Psoas muscle (tissue), 8 donors: Measurements from ENCODE around the gene HPS3. TPM values are rescaled to one million over a fixed set of nuclear protein-coding genes. Genes with fewer than 3 reads are reported as not detected.

Experiments used
- ATAC-seq, 4 donors: fragments of 200-7000 bp; cut with Tn5 transposase; one replicate each; pipeline ENCODE4 v1.9.1; 2020; ENCODE audit warnings: moderate library complexity in 3 of 4, mild to moderate bottlenecking in 2 of 4
- DNase-seq, 2 donors: peaks; one replicate each; pipeline ENCODE4 v3.0.0-alpha.2; 2020
- H3K27ac ChIP-seq: fragments of 200-600 bp; one replicate; pipeline ENCODE4 v1.8.0; 2022
- H3K27me3 ChIP-seq, 3 donors: fragments of 200-600 bp in 1 of 3; one replicate each; pipeline versions ENCODE4 v1.6.1 to v1.8.0; 2013 to 2022; ENCODE audit warnings: low read length in 2 of 3, mild to moderate bottlenecking in 2 of 3, moderate library complexity in 1 of 3; ENCODE audit not compliant: insufficient read depth in 3 of 3
- H3K36me3 ChIP-seq, 2 donors: fragments of 200-600 bp in 1 of 2; one replicate each; pipeline versions ENCODE4 v1.6.1 to v1.8.0; 2013 to 2022; ENCODE audit warnings: low read depth in 1 of 2, mild to moderate bottlenecking in 1 of 2, moderate library complexity in 1 of 2; ENCODE audit not compliant: insufficient read depth in 1 of 2
- H3K4me1 ChIP-seq: fragments of 200-600 bp; one replicate; pipeline ENCODE4 v1.8.0; 2022
- H3K4me3 ChIP-seq: fragments of 200-600 bp; one replicate; pipeline ENCODE4 v1.8.0; 2022; ENCODE audit warnings: mild to moderate bottlenecking
- H3K9me3 ChIP-seq: fragments of 200-600 bp; one replicate; pipeline ENCODE4 v1.8.0; 2022
- CTCF ChIP-seq: fragments of 200-600 bp; IDR thresholded peaks from one replicate; pipeline ENCODE4 v1.8.0; 2022; ENCODE audit warnings: antibody characterized with exemption
- WGBS, 3 donors: extraction: QIAGEN DNeasy Blood & Tissue Kit; methylation state at CpG; one replicate each; pipeline versions ENCODE4 v1.1.6 to v1.1.7; 2013; 5-methylcytosine and 5-hydroxymethylcytosine counted together
- intact Hi-C, 2 donors: fragments of 100-400 bp; cut with DNase I; formaldehyde crosslinking; loops; one replicate each; pipeline versions ENCODE4 v1.11.0 to v1.14.2; 2022
- polyA plus RNA-seq, 3 donors: library from polyadenylated mRNA; stranded (reverse); fragments of 200-250 nt; gene quantifications; one replicate each; pipeline ENCODE4 v1.2.3, GENCODE V29; 2013
- total RNA-seq, 4 donors: library from RNA; stranded (reverse); fragmentation: NEBNext Ultra II Directional in 2 of 4; extraction: Animal tissue kit (Norgen Biotek cat#: 25700) in 2 of 4; gene quantifications; one replicate each; pipeline versions ENCODE4 v1.2.1 to v1.2.4, GENCODE V29; 2021 to 2023
- donor health status: healthy with polysubstance abuse.
- donor health status: DM: no; HTN: no; CAD: no; lungs with moderate emphysema.
- donor health status: Bipolar disorder and iron deficiency.
- donor health status: healthy.
- donor health status: DM: yes; HTN: yes; CAD: no.
- donor health status: DM: no; HTN: no; CAD: no.
- donor health status: DM: no; HTN: no; CAD: no.
- donor health status: DM: yes; HTN: yes; CAD: no.

The HPS3 gene
- total and polyA plus RNA-seq, 7 donors: 2.2 to 7.3 (median 3.5) TPM

GRCh38 chr3:149118724-149119123 is 10.7 kb upstream of the HPS3 start:
- H3K36me3 ChIP-seq: no peaks in the 10 kb centered on the region
- ATAC-seq: no peak
- no peak overlapping the region for H3K27ac ChIP-seq
- no peak for DNase-seq
- no peak overlapping the region for H3K4me3 ChIP-seq
- H3K27me3 ChIP-seq: no peaks in the 10 kb centered on the region
- 76 to 92% (median 78%) methylated on average over 9 of the region's 9 CpGs for WGBS, 3 donors
- H3K9me3 ChIP-seq: no peaks in the 10 kb centered on the region
- no peaks in the 10 kb centered on the region for H3K4me1 ChIP-seq
- TF ChIP-seq CTCF: no peak
- intact Hi-C loops: loop anchor here in 1 of 2 donors (5.0 to 10.0 kb wide), 2 partner anchors 161 to 366 kb away; no protein-coding TSS in a partner anchor

- H3K4me1 ChIP-seq: no peaks in the 10 kb centered on the region
- 89 to 96% (median 95%) methylated on average over 1 of the region's 1 CpG for WGBS, 3 donors
- no peaks in the 10 kb centered on the region for H3K9me3 ChIP-seq
- no peak overlapping the region for H3K4me3 ChIP-seq
- TF ChIP-seq CTCF: no peak
- no peaks in the 10 kb centered on the region for H3K36me3 ChIP-seq
- DNase-seq: no peak
- intact Hi-C loops: loop anchor here in 1 of 2 donors (5.0 to 10.0 kb wide), 2 partner anchors 162 to 365 kb away; no protein-coding TSS in a partner anchor
- no peaks in the 10 kb centered on the region for H3K27me3 ChIP-seq
- no peak overlapping the region for H3K27ac ChIP-seq
- ATAC-seq: no peak
Measured at GRCh38 chr3:149119466-149119865, 10.0 kb upstream of the HPS3 start.

- intact Hi-C loops: loop anchor here (1.0 to 10.0 kb wide), 3 partner anchors 152 to 166 kb away; no protein-coding TSS in a partner anchor
- no peak overlapping the region for H3K4me3 ChIP-seq
- 22 to 24% (median 22%) methylated on average over 7 of the region's 7 CpGs for WGBS, 3 donors
- H3K36me3 ChIP-seq: no peaks in the 10 kb centered on the region
- H3K27ac ChIP-seq: no peak overlapping the region
- ATAC-seq (peak; percentile 62 to 91 (median 72)), DNase-seq (no peak)
- no peaks in the 10 kb centered on the region for H3K27me3 ChIP-seq
- no peaks in the 10 kb centered on the region for H3K9me3 ChIP-seq
- H3K4me1 ChIP-seq: no peaks in the 10 kb centered on the region
- peak; percentile 65 for TF ChIP-seq CTCF
Measured at GRCh38 chr3:149120051-149120972, 9.1 kb upstream of the HPS3 start.

GRCh38 chr3:149122721-149123578 is 6.5 kb upstream of the HPS3 start:
- WGBS, 3 donors: 83 to 87% (median 84%) methylated on average over 4 of the region's 4 CpGs
- Histone ChIP-seq H3K27ac (no peak overlapping the region), H3K4me1 (no peaks in the 10 kb centered on the region), H3K27me3 (no peaks in the 10 kb centered on the region), H3K4me3 (no peak overlapping the region), H3K9me3 (no peaks in the 10 kb centered on the region), H3K36me3 (no peaks in the 10 kb centered on the region)
- no peak for TF ChIP-seq CTCF
- intact Hi-C loops: loop anchor here in 1 of 2 donors (10.0 kb wide), 1 partner anchor 168 kb away; no protein-coding TSS in a partner anchor
- ATAC-seq (no peak), DNase-seq (no peak)
